SJSA1 (cell line): Measurements from ENCODE around the gene HEATR9. TPM values are rescaled to one million over a fixed set of nuclear protein-coding genes. Genes with fewer than 3 reads are reported as not detected.

Experiments
- DNase-seq, 2 experiments: peaks; one replicate each; pipeline ENCODE4 v3.0.0-alpha.2; 2015 to 2020; ENCODE audit warnings: low spot score in 2 of 2, low read depth in 1 of 2
- H3K27ac ChIP-seq: fragments of 250-450 bp; sonication (Bioruptor Pico); 2 replicates; pipeline ENCODE4 v1.5.1; 2020; ENCODE audit warnings: mild to moderate bottlenecking, moderate library complexity
- H3K27me3 ChIP-seq: fragments of 250-450 bp; sonication (Bioruptor Pico); replicated peaks from 2 replicates; pipeline ENCODE4 v1.5.1; 2020; ENCODE audit warnings: mild to moderate bottlenecking, moderate library complexity
- H3K36me3 ChIP-seq: fragments of 250-450 bp; sonication (Bioruptor Pico); 2 replicates; pipeline ENCODE4 v1.5.1; 2020; ENCODE audit warnings: mild to moderate bottlenecking
- H3K4me1 ChIP-seq: fragments of 250-450 bp; sonication (Bioruptor Pico); replicated peaks from 2 replicates; pipeline ENCODE4 v1.6.1; 2021; ENCODE audit warnings: mild to moderate bottlenecking
- H3K4me3 ChIP-seq: fragments of 250-450 bp; sonication (Bioruptor Pico); 2 replicates; pipeline ENCODE4 v1.5.1; 2020; ENCODE audit warnings: mild to moderate bottlenecking
- H3K9me3 ChIP-seq: fragments of 250-450 bp; sonication (Bioruptor Pico); replicated peaks from 2 replicates; pipeline ENCODE4 v1.5.1; 2020; ENCODE audit warnings: mild to moderate bottlenecking
- total RNA-seq: library from RNA; depleted of rRNA; stranded (reverse); fragments of >200 nt; shearing (Covaris generic); gene quantifications from 2 replicates; pipeline ENCODE4 v1.2.3, GENCODE V29; 2014

HEATR9 gene
- total RNA-seq, 1 experiment from 2014 or later, result not detected

- no peaks in the 10 kb centered on the region for H3K4me1 ChIP-seq
- no peak overlapping the region for H3K27ac ChIP-seq
- H3K36me3 ChIP-seq, result peaks cover 86% of the 10 kb centered on the region
- no peak for DNase-seq
- H3K9me3 ChIP-seq, result no peaks in the 10 kb centered on the region
- no peak overlapping the region for H3K4me3 ChIP-seq
- no peaks in the 10 kb centered on the region for H3K27me3 ChIP-seq
Measured at GRCh38 chr17:35825206-35825605, 43.5 kb downstream of the HEATR9 start.

- no peaks in the 10 kb centered on the region for H3K4me1 ChIP-seq
- H3K4me3 ChIP-seq, result no peak overlapping the region
- no peaks in the 10 kb centered on the region for H3K27me3 ChIP-seq
- no peak for DNase-seq
- H3K36me3 ChIP-seq, result peaks cover 92% of the 10 kb centered on the region
- no peak overlapping the region for H3K27ac ChIP-seq
- no peaks in the 10 kb centered on the region for H3K9me3 ChIP-seq
Measured at GRCh38 chr17:35821308-35821707, 47.4 kb downstream of the HEATR9 start.

GRCh38 chr17:35819455-35819854 is 49.2 kb downstream of the HEATR9 start:
- no peaks in the 10 kb centered on the region for H3K4me1 ChIP-seq
- no peak for DNase-seq
- H3K27ac ChIP-seq, result no peak overlapping the region
- H3K27me3 ChIP-seq, result no peaks in the 10 kb centered on the region
- peaks cover 85% of the 10 kb centered on the region for H3K36me3 ChIP-seq
- no peaks in the 10 kb centered on the region for H3K9me3 ChIP-seq
- no peak overlapping the region for H3K4me3 ChIP-seq

GRCh38 chr17:35817196-35817595 is 51.5 kb downstream of the HEATR9 start:
- no peaks in the 10 kb centered on the region for H3K9me3 ChIP-seq
- no peak for DNase-seq
- no peaks in the 10 kb centered on the region for H3K4me1 ChIP-seq
- H3K36me3 ChIP-seq, result peaks cover 70% of the 10 kb centered on the region
- no peak overlapping the region for H3K27ac ChIP-seq
- no peak overlapping the region for H3K4me3 ChIP-seq
- H3K27me3 ChIP-seq, result no peaks in the 10 kb centered on the region

GRCh38 chr17:35816723-35817122 is 52.0 kb downstream of the HEATR9 start:
- Histone ChIP-seq H3K4me3 (no peak overlapping the region), H3K27ac (no peak overlapping the region), H3K4me1 (no peaks in the 10 kb centered on the region), H3K9me3 (no peaks in the 10 kb centered on the region), H3K27me3 (no peaks in the 10 kb centered on the region), H3K36me3 (peaks cover 69% of the 10 kb centered on the region)
- no peak for DNase-seq

GRCh38 chr17:35812456-35812855 is 56.2 kb downstream of the HEATR9 start:
- Histone ChIP-seq H3K4me3 (no peak overlapping the region), H3K27ac (no peak overlapping the region)
- DNase-seq, result no peak

GRCh38 chr17:35811759-35812158 is 56.9 kb downstream of the HEATR9 start:
- H3K4me3 ChIP-seq, result no peak overlapping the region
- H3K27ac ChIP-seq, result no peak overlapping the region
- H3K36me3 ChIP-seq, result peaks cover 31% of the 10 kb centered on the region
- peaks cover 20% of the 10 kb centered on the region for H3K4me1 ChIP-seq
- DNase-seq, result no peak
- no peaks in the 10 kb centered on the region for H3K27me3 ChIP-seq
- H3K9me3 ChIP-seq, result no peaks in the 10 kb centered on the region

More at GRCh38 chr17:35812456-35812855, 56.2 kb downstream of the HEATR9 start:
- Histone ChIP-seq H3K9me3 (no peaks in the 10 kb centered on the region), H3K36me3 (peaks cover 36% of the 10 kb centered on the region), H3K4me1 (peaks cover 14% of the 10 kb centered on the region), H3K27me3 (no peaks in the 10 kb centered on the region)

GRCh38 chr17:35809855-35810461 is 58.7 kb downstream of the HEATR9 start:
- Histone ChIP-seq H3K4me3 (peak overlapping the region; percentile 88), H3K36me3 (peaks cover 19% of the 10 kb centered on the region), H3K27ac (peak overlapping the region; percentile 88), H3K27me3 (no peaks in the 10 kb centered on the region), H3K4me1 (peaks cover 39% of the 10 kb centered on the region), H3K9me3 (no peaks in the 10 kb centered on the region)
- peak in 1 of 2 experiments; percentile 49 for DNase-seq

GRCh38 chr17:35808962-35809854 is 59.5 kb downstream of the HEATR9 start, which contains the start of gene TAF15:
TAF15 (plus strand) TSS chr17:35809484; CDS start chr17:35809570, 86 bp downstream.
- Histone ChIP-seq H3K36me3 (peaks cover 17% of the 10 kb centered on the region), H3K27ac (peak within 1 kb of the TSS; percentile 88), H3K4me3 (peak within 1 kb of the TSS; percentile 88), H3K27me3 (no peaks in the 10 kb centered on the region), H3K4me1 (peaks cover 41% of the 10 kb centered on the region), H3K9me3 (no peaks in the 10 kb centered on the region)
- DNase-seq, result peak; percentile 97 to 99

- peaks cover 41% of the 10 kb centered on the region for H3K4me1 ChIP-seq
- peak overlapping the region; percentile 88 for H3K27ac ChIP-seq
- H3K4me3 ChIP-seq, result peak overlapping the region; percentile 88
- no peak for DNase-seq
- H3K9me3 ChIP-seq, result no peaks in the 10 kb centered on the region
- no peaks in the 10 kb centered on the region for H3K27me3 ChIP-seq
- H3K36me3 ChIP-seq, result peaks cover 17% of the 10 kb centered on the region
Measured at GRCh38 chr17:35808240-35808961, 60.3 kb downstream of the HEATR9 start.

GRCh38 chr17:35807371-35808144 is 61.1 kb downstream of the HEATR9 start:
- H3K27me3 ChIP-seq, result no peaks in the 10 kb centered on the region
- peaks cover 41% of the 10 kb centered on the region for H3K4me1 ChIP-seq
- DNase-seq, result peak in 1 of 2 experiments; percentile 78
- peaks cover 14% of the 10 kb centered on the region for H3K36me3 ChIP-seq
- H3K9me3 ChIP-seq, result no peaks in the 10 kb centered on the region
- peak overlapping the region; percentile 40 for H3K27ac ChIP-seq
- no peak overlapping the region for H3K4me3 ChIP-seq
